HG03196 (cell line): Measurements from ENCODE around the gene C14orf132.

Experiments
- ATAC-seq: cut with Tn5 transposase; IDR thresholded peaks from one replicate; pipeline ENCODE4 v1.9.1; 2021; ENCODE audit not compliant: unreplicated experiment

The C14orf132 gene

GRCh38 chr14:96096639-96097610 lies 57.8 kb downstream of the C14orf132 start:
- no peak for ATAC-seq

- no peak for ATAC-seq
These were observed 58.6 kb downstream of the C14orf132 start for GRCh38 chr14:96097752-96098151.

- ATAC-seq = no peak
These were observed 59.3 kb downstream of the C14orf132 start for GRCh38 chr14:96098309-96098998.

- ATAC-seq = no peak
These were observed 59.8 kb downstream of the C14orf132 start for GRCh38 chr14:96098999-96099335.

GRCh38 chr14:96100161-96101064 lies 61.3 kb downstream of the C14orf132 start:
- ATAC-seq = no peak

GRCh38 chr14:96102081-96102856 lies 63.1 kb downstream of the C14orf132 start:
- no peak for ATAC-seq

GRCh38 chr14:96103075-96103474 lies 63.9 kb downstream of the C14orf132 start:
- no peak for ATAC-seq

GRCh38 chr14:96103560-96104460 lies 64.6 kb downstream of the C14orf132 start:
- ATAC-seq = no peak

- no peak for ATAC-seq
These were observed 65.4 kb downstream of the C14orf132 start for GRCh38 chr14:96104469-96105057.

- ATAC-seq = no peak
These were observed 66.1 kb downstream of the C14orf132 start for GRCh38 chr14:96105089-96105925.

- no peak for ATAC-seq
These were observed 66.8 kb downstream of the C14orf132 start for GRCh38 chr14:96105926-96106441.

- no peak for ATAC-seq
These were observed 67.7 kb downstream of the C14orf132 start for GRCh38 chr14:96106891-96107290.

GRCh38 chr14:96108061-96108795 lies 69.1 kb downstream of the C14orf132 start:
- ATAC-seq = no peak

GRCh38 chr14:96108911-96109310 lies 69.7 kb downstream of the C14orf132 start:
- ATAC-seq = no peak

GRCh38 chr14:96109596-96110355 lies 70.6 kb downstream of the C14orf132 start:
- ATAC-seq = no peak

- no peak for ATAC-seq
These were observed 72.9 kb downstream of the C14orf132 start for GRCh38 chr14:96112032-96112431.
